HepG2 (cell line): Measurements from ENCODE around the gene CD248. TPM values are rescaled to one million over a fixed set of nuclear protein-coding genes. Genes with fewer than 3 reads are reported as not detected.

Experiments used
- AGO1 ChIP-seq: fragments of 200-400 bp; formaldehyde crosslinking; IDR thresholded peaks from 2 replicates; pipeline ENCODE4 v1.6.1; 2017; ENCODE audit warnings: mild to moderate bottlenecking, low read depth, low read length, moderate library complexity; ENCODE audit not compliant: poor library complexity, severe bottlenecking
- ATRX ChIP-seq: sonication (generic); formaldehyde crosslinking; IDR thresholded peaks from 2 replicates; pipeline ENCODE4 v1.4.0; 2020; ENCODE audit warnings: missing genetic modification reagents, borderline replicate concordance
- BCL6 ChIP-seq: IDR thresholded peaks from 2 replicates; pipeline ENCODE4 v1.6.1; 2016; ENCODE audit warnings: missing genetic modification reagents, missing compliant biosample characterization
- ESRRA ChIP-seq: sonication (generic); formaldehyde crosslinking; IDR thresholded peaks from 2 replicates; pipeline ENCODE4 v1.5.1; 2020; ENCODE audit warnings: mild to moderate bottlenecking, low read depth, missing genetic modification reagents
- HNF4G ChIP-seq, 2 experiments: sonication (generic) in 1 of 2; formaldehyde crosslinking in 1 of 2; IDR thresholded peaks; 2 replicates each; pipeline versions ENCODE4 v1.4.0 to v1.6.1; 2011 to 2020; ENCODE audit warnings: borderline replicate concordance in 2 of 2, low read depth in 2 of 2, mild to moderate bottlenecking in 2 of 2, low read length in 1 of 2, missing genetic modification reagents in 1 of 2, moderate library complexity in 1 of 2
- NFKBIZ ChIP-seq: IDR thresholded peaks from 2 replicates; pipeline ENCODE4 v1.6.1; 2018; ENCODE audit warnings: missing genetic modification reagents, missing compliant biosample characterization
- NFYB ChIP-seq: sonication (generic); formaldehyde crosslinking; IDR thresholded peaks from 2 replicates; pipeline ENCODE4 v1.4.0; 2020; ENCODE audit warnings: missing genetic modification reagents
- PHF20 ChIP-seq: sonication (generic); formaldehyde crosslinking; IDR thresholded peaks from 2 replicates; pipeline ENCODE4 v1.5.0; 2020; ENCODE audit warnings: mild to moderate bottlenecking, missing genetic modification reagents
- REPIN1 ChIP-seq: sonication (generic); formaldehyde crosslinking; IDR thresholded peaks from 2 replicates; pipeline ENCODE4 v1.8.0; 2022; ENCODE audit warnings: missing genetic modification reagents, low read depth, mild to moderate bottlenecking, borderline replicate concordance
- TFAP4 ChIP-seq: sonication (generic); IDR thresholded peaks from 2 replicates; pipeline ENCODE4 v1.6.1; 2016; ENCODE audit warnings: low read depth, borderline replicate concordance
- ZBTB42 ChIP-seq: sonication (generic); formaldehyde crosslinking; IDR thresholded peaks from 2 replicates; pipeline ENCODE4 v1.5.0; 2020; ENCODE audit warnings: mild to moderate bottlenecking, missing genetic modification reagents
- ZNF143 ChIP-seq: sonication (generic); formaldehyde crosslinking; IDR thresholded peaks from 2 replicates; pipeline ENCODE4 v1.4.0; 2020; ENCODE audit warnings: missing genetic modification reagents
- ZNF282 ChIP-seq: fragments of 450-650 bp; IDR thresholded peaks from 2 replicates; pipeline ENCODE4 v1.6.1; 2018; ENCODE audit not compliant: partially characterized antibody
- ZNF337 ChIP-seq: sonication (generic); formaldehyde crosslinking; IDR thresholded peaks from 2 replicates; pipeline ENCODE4 v1.5.1; 2020; ENCODE audit warnings: missing genetic modification reagents, low read depth, mild to moderate bottlenecking, borderline replicate concordance
- ZNF570 ChIP-seq: sonication (generic); formaldehyde crosslinking; IDR thresholded peaks from 2 replicates; pipeline ENCODE4 v1.4.0; 2020; ENCODE audit warnings: mild to moderate bottlenecking, missing genetic modification reagents, borderline replicate concordance
- polyA plus RNA-seq, 8 experiments: library from polyadenylated mRNA; depleted of rRNA in 3 of 8; stranded (reverse) in 7 of 8; unstranded in 1 of 8; fragments of >200 nt; fragmentation: Illumina TruSeq in 4 of 8; extraction: Trizol in 4 of 8; gene quantifications; 2 replicates each; pipeline versions ENCODE4 v1.2.1 to v1.2.3, GENCODE V29; 2011 to 2016; ENCODE audit warnings: low read depth in 4 of 8, missing spikeins in 1 of 8, mixed read lengths in 1 of 8; ENCODE audit not compliant: insufficient read depth in 1 of 8
- total RNA-seq, 5 experiments: library from RNA; depleted of rRNA; stranded (reverse); fragments of >200 nt; fragmentation: Illumina TruSeq; extraction: Trizol; gene quantifications; 2 replicates each; pipeline ENCODE4 v1.2.3, GENCODE V29; 2016; ENCODE audit warnings: low read depth in 1 of 5
- TF ChIP-seq, protein P1 (sequence below): fragments of 450-650 bp; IDR thresholded peaks from 2 replicates; pipeline ENCODE4 v1.6.1; 2016
- TF ChIP-seq, protein P2 (sequence below): sonication (generic); formaldehyde crosslinking; IDR thresholded peaks from 2 replicates; pipeline ENCODE4 v1.4.0; 2020; ENCODE audit warnings: missing genetic modification reagents
- TF ChIP-seq, protein P3 (sequence below): sonication (generic); formaldehyde crosslinking; IDR thresholded peaks from 2 replicates; pipeline ENCODE4 v1.4.0; 2020; ENCODE audit warnings: mild to moderate bottlenecking, missing genetic modification reagents

CD248 gene
- total and polyA plus RNA-seq, 2 of the 13 experiments (the other 11 are each of a cell fraction or from before 2014, with no cell fraction given) = 0.25 to 0.35 TPM

DNA sequence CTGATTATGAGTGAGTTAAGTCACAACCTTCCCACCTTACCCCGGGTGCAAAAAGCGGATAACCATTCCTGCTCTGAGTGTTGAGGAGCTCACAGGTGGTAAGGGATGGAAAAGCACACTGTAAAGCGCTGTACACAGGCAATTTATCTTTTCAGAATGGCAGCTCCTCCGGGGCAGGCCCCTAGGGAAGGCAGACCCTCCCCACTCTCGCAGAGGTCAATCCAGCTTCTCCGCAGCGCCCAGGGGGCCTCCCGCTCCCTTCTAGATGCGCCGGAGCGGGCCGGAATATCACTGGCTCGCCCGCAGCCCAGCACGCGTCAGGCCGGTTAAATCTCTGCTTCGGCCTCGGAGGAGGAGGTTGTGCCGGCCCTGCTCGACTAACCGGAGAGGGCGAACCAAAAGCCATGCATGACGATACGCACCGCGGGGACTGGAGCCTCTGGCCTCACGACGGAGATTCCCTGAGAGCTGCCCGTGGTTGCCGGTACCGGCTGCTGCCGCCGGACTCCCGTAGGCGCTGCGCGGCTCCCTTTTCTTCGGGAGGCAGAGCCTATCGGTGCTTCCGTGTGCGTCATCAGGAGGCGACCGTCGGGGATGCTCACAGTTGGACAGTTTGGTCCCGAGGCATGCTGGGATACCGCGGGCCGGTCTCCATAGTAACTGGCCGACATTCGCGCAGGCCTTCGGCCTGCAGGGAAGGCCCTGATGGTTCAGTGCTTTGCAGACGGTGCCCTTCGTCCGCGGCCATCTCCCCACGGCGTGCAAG lies 27.9 kb upstream of the CD248 start, which contains the start of gene BRMS1 (continued):
- TF ChIP-seq NFKBIZ (CRISPR knock-in tag) (no peak), ZNF282 (no peak), AGO1 (peak; percentile 75), ZNF570 (CRISPR knock-in tag) (no peak), ZNF143 (CRISPR knock-in tag) (peak; percentile 95), ESRRA (CRISPR knock-in tag) (peak; percentile 52; the same call in 1 of the 2 replicates), HNF4G (IDR thresholded peaks at IDR 0.05; ENCODE audit: borderline replicate concordance, low read depth, low read length) (no peak), HNF4G (CRISPR knock-in tag; IDR thresholded peaks at IDR 0.05; ENCODE audit: borderline replicate concordance, low read depth) (no peak), ZNF337 (CRISPR knock-in tag) (peak; percentile 49; the same call in 1 of the 2 replicates), ZBTB42 (0 out of 2 replicates have a peak, but pooled peaks have one; percentile 33), REPIN1 (peak; percentile 55; the same call in 1 of the 2 replicates), NFYB (CRISPR knock-in tag) (peak; percentile 88), TFAP4 (no peak; the same call in 1 of the 2 replicates), ATRX (CRISPR knock-in tag) (no peak), PHF20 (peak; percentile 98), BCL6 (CRISPR knock-in tag) (no peak)
- TF ChIP-seq, protein P1, sequence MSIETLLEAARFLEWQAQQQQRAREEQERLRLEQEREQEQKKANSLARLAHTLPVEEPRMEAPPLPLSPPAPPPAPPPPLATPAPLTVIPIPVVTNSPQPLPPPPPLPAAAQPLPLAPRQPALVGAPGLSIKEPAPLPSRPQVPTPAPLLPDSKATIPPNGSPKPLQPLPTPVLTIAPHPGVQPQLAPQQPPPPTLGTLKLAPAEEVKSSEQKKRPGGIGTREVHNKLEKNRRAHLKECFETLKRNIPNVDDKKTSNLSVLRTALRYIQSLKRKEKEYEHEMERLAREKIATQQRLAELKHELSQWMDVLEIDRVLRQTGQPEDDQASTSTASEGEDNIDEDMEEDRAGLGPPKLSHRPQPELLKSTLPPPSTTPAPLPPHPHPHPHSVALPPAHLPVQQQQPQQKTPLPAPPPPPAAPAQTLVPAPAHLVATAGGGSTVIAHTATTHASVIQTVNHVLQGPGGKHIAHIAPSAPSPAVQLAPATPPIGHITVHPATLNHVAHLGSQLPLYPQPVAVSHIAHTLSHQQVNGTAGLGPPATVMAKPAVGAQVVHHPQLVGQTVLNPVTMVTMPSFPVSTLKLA = peak; percentile 50
- TF ChIP-seq, protein P2, sequence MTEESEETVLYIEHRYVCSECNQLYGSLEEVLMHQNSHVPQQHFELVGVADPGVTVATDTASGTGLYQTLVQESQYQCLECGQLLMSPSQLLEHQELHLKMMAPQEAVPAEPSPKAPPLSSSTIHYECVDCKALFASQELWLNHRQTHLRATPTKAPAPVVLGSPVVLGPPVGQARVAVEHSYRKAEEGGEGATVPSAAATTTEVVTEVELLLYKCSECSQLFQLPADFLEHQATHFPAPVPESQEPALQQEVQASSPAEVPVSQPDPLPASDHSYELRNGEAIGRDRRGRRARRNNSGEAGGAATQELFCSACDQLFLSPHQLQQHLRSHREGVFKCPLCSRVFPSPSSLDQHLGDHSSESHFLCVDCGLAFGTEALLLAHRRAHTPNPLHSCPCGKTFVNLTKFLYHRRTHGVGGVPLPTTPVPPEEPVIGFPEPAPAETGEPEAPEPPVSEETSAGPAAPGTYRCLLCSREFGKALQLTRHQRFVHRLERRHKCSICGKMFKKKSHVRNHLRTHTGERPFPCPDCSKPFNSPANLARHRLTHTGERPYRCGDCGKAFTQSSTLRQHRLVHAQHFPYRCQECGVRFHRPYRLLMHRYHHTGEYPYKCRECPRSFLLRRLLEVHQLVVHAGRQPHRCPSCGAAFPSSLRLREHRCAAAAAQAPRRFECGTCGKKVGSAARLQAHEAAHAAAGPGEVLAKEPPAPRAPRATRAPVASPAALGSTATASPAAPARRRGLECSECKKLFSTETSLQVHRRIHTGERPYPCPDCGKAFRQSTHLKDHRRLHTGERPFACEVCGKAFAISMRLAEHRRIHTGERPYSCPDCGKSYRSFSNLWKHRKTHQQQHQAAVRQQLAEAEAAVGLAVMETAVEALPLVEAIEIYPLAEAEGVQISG (CRISPR knock-in tag) = peak; percentile 95
- TF ChIP-seq, protein P3, sequence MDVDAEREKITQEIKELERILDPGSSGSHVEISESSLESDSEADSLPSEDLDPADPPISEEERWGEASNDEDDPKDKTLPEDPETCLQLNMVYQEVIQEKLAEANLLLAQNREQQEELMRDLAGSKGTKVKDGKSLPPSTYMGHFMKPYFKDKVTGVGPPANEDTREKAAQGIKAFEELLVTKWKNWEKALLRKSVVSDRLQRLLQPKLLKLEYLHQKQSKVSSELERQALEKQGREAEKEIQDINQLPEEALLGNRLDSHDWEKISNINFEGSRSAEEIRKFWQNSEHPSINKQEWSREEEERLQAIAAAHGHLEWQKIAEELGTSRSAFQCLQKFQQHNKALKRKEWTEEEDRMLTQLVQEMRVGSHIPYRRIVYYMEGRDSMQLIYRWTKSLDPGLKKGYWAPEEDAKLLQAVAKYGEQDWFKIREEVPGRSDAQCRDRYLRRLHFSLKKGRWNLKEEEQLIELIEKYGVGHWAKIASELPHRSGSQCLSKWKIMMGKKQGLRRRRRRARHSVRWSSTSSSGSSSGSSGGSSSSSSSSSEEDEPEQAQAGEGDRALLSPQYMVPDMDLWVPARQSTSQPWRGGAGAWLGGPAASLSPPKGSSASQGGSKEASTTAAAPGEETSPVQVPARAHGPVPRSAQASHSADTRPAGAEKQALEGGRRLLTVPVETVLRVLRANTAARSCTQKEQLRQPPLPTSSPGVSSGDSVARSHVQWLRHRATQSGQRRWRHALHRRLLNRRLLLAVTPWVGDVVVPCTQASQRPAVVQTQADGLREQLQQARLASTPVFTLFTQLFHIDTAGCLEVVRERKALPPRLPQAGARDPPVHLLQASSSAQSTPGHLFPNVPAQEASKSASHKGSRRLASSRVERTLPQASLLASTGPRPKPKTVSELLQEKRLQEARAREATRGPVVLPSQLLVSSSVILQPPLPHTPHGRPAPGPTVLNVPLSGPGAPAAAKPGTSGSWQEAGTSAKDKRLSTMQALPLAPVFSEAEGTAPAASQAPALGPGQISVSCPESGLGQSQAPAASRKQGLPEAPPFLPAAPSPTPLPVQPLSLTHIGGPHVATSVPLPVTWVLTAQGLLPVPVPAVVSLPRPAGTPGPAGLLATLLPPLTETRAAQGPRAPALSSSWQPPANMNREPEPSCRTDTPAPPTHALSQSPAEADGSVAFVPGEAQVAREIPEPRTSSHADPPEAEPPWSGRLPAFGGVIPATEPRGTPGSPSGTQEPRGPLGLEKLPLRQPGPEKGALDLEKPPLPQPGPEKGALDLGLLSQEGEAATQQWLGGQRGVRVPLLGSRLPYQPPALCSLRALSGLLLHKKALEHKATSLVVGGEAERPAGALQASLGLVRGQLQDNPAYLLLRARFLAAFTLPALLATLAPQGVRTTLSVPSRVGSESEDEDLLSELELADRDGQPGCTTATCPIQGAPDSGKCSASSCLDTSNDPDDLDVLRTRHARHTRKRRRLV (CRISPR knock-in tag) = no peak
